C4-2B (cell line): ENCODE data around the gene RPS6KA4.

ENCODE experiments used
- CTCF ChIP-seq: fragments of 450-650 bp; conservative IDR thresholded peaks from 2 replicates; pipeline ENCODE4 v1.5.1; 2017; ENCODE audit warnings: mild to moderate bottlenecking
- ZFX ChIP-seq: fragments of 450-650 bp; IDR thresholded peaks from 2 replicates; pipeline ENCODE4 v1.6.1; 2017

GRCh38 chr11:64317325-64317960 lies 41.5 kb upstream of the RPS6KA4 start, which contains the start of gene TRMT112:
- TF ChIP-seq CTCF, result no peak
- TF ChIP-seq ZFX, result no peak
